Stimulated activated CD4-positive, alpha-beta T cell treated with anti-CD3 and anti-CD28 coated beads, Interleukin-1b, Interleukin-23, amount 100 ng/mL, for 48 hours (primary cell): ENCODE data around the gene ANKS1A.

ENCODE experiments used
- DNase-seq: peaks from one replicate; pipeline ENCODE4 v3.0.0-alpha.2; 2020

The ANKS1A gene

DNA sequence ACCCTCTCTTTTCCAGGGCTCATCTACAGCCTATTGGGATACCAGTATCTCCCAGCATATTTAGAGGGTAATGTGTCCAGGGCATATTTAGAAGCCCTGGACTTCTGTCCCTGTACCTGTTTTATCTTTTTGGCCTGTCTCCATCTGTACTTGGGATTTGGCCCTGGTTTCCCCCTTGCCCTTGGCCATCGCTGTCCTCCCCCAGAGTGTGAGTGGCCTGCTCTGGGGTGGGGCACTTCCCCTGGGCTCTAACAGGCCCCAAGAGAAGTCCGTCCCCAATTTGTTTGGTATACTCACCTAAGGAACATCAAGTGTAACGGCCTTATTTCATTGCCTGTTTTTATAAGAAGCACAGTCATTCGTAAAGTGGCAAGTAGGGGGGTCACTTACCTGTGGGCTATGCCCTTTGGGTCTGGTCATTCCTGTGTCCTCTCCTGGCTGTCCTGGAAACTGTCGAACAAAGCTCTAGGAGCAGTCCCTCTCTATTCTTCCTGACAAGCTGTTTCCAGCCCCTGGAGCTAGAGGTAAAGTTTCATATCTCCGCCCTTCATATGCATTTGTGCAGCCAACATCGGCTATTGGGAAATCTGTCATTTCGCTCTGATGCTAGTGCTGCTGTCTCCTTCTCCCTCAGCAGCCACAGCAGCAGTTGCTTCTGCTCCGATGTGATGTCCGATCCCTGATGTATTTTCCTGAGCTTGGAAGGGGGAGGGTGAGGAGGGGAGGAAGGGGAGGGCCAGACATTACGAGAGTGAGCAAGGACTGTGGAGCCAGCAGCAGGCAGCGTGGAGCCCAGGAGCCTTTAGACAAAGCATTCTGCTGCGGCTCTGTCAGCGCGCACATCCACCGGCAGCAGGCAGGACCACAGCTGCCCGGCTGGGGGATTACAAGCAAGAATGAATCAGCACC lies 168.6 kb downstream of the ANKS1A start:
- DNase-seq, result no peak

DNA sequence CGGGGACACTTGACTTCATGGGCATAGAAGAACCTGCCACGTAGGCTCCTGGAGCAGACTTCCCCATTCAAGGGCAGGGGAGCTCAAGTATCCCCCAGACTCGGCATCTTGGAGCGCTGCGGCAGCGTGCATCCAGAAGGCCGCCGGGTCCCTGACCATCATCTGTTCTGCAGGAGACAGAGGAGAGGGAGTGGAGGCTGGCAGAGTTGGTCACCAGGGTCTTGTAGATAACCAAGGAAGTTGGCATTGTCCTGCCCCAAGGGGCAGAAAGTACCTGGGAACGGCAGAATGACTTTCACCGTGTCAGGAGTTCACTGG lies 169.3 kb downstream of the ANKS1A start:
- no peak for DNase-seq

GRCh38 chr6:35058865-35059522 lies 169.9 kb downstream of the ANKS1A start:
- no peak for DNase-seq

DNA sequence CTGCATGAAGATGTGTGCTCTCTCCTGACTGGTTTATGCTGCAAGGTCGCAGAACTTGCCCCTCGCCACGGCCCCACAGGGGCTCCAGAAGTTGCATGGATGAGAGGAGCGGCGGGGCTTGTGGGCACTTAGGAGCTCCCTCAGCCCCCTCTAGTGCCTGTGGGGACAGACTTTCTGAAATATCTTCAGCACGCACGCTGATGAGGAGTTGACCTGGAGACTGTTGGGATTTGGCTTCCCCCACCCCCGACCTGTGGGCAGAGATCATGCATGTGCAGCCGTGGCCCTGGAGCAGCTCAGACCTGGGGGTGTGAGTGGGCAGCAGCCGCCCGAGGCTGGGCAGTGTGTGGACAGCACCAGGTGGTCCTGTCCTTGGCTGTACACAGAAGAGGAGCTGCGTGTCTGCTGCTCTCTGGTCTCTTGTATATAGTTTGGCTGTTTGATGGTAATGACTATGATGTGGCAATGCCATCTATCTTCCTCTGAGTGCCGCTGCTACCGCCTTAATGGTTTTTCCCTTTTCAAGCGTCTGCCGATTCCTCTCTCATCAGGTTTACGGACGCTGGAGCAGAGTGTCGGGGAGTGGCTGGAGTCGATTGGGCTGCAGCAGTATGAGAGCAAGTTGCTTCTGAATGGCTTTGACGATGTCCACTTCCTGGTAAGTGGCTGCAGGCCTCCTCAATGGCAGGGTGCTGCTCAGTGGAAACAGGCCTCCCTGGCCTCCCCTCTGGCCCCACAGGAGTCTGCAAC lies 170.7 kb downstream of the ANKS1A start:
- DNase-seq, result no peak

DNA sequence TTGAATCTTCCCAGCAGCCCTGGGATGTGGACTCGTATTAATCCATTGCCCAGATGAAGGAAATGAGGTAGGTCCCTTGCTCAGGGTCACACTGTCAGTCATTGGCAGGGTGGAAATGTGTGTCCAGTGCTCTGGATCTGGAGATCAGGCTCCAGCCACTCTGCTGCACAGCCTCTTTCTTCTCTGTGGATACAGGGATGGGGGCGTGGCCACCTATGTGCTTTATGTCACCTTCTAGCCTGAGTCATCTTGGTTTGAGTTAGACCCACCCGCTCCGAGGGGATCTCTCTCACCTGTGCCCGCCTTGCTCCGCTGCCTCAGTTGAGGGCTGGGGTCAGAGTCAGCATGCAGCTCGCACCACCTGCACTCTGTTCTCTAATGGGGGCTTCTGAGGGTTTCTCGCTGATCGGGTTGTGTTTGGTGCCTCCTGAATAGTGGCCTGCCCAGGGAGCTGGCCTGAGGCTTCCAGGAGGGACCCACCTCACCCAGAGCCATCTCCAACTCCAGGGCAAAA lies 172.1 kb downstream of the ANKS1A start:
- no peak for DNase-seq

DNA sequence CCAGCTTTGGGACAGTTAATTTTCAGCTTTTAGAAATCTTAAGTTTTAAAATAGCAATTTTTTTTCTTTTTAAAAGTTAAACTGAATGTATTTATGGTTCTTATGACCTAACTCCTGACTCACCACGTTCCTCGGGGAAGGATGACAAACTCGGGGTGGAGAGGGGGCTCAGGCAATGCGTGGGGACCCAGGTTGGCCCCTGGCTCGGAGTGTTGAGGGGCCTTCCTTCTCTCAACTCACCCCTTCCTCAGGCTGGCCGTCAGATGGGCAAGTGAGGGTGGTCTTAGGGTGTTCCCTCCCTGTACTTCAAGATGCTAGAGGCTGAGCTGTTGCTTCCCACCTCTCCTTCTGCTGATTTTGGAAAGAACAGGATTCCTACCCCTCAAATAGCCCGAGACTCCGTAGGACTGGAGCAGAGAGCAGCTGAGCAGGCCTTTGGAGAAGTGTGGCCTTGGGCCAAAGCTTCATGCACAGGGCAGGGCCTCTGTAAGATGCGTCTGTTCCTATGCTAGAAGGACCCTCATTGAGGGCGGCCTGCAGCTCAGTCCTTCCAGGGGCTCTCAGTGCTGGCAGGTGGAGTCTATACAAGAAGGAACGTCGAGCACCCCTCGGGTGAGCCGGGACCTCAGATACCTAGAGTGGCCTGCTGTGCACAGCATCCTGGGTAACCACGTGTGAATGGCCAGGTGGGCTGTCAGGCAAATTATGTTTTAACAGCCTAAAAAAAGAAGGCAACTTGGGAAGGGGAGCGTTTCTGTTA lies 172.8 kb downstream of the ANKS1A start:
- DNase-seq, result no peak

GRCh38 chr6:35062676-35063574 lies 173.9 kb downstream of the ANKS1A start:
- no peak for DNase-seq

GRCh38 chr6:35063701-35064280 lies 174.7 kb downstream of the ANKS1A start:
- no peak for DNase-seq

DNA sequence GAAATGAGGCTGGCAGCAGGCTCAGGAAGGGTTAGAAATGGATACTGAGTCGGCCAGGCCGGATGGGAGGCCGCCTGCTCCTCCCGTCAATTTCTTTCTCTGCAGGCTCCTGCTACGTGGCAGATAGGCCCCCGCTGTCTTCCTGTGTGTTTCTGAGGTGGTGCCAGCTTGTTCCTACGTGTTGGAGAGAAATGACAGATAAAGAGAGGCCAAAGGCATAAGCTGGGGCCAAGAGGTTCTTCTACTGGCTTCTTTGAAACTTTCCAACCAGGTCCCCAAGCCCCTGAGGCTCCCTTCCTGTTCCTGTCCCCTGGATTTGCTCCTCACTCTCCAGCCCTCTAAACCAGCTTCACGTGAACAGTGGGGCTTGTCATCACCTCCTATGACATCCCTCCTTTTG lies 175.2 kb downstream of the ANKS1A start:
- no peak for DNase-seq

DNA sequence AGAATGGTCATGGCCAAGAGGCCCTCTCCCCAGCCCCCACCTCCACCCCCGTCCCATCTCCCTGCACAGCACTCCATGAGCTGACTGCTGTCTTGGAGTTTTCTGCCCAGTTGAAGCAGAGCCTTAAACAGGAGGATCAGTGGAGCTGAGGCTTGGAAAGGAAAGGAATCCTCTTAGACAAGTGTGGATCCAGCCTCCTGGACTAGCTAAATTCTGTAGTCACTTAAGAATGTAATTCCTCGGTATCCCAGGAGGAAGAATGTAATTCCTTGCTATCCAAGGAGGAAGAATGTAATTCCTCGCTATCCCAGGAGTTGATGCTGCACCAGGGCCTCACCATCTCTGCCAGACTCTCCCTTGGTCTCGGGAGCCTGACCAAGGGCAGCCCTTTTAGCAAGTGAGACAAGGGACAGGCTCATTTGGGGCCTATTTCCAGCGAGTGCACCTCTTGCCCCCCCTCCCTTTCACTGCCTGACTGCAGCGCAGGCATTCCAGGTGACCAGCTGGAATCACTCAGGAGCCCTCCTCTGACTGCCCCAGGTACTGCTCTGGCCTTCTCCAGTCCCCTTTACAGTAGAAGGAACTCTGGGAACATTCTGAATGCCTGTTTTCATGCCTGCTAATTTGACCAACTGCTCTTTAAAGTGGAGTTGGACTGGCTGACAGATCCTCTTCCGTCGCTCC lies 175.8 kb downstream of the ANKS1A start:
- no peak for DNase-seq

- DNase-seq, result no peak
These were observed 176.4 kb downstream of the ANKS1A start for GRCh38 chr6:35065441-35065800.

GRCh38 chr6:35065870-35066269 lies 176.8 kb downstream of the ANKS1A start:
- no peak for DNase-seq

GRCh38 chr6:35067234-35067633 lies 178.2 kb downstream of the ANKS1A start:
- DNase-seq, result no peak

- DNase-seq, result no peak
These were observed 179.2 kb downstream of the ANKS1A start for GRCh38 chr6:35068206-35068605.

GRCh38 chr6:35068644-35069043 lies 179.6 kb downstream of the ANKS1A start:
- no peak for DNase-seq

DNA sequence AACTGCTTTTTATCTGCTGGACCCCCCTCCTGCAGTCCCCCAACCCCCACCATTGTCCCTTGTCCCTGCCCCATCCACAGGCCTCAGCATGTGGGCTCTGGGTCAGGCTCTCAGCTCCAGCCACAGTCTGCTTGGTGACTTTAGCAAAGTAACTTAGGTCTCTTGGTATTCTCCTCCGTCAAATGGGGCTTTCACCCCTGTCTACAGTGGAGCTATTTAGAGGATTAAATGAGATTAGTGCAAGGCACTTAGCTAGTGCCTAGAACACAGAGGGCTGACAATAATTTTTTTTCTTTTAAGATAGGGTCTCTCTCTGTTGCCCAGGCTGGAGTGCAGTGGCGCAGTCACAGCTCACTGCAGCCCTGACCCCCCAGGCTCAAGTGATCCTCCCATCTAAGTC lies 180.2 kb downstream of the ANKS1A start:
- DNase-seq, result no peak

DNA sequence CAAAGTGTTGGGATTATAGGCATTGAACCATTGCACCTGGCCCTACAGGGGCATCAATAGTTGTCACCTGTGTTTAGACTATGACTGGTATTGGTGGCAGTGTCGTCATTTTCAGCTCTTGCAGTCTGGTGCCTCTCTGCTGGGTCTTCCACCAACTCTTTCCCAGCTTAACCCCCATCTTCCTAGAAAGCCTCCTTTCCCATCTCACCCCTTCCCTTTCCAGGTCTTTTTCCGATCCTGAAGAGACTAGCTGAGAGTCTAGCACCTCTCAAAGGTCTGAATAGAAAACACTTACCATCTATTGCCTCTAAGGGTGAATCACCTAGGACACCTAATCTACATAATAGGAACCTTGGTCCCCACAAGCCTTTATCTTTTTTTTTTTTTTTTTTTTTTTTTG lies 181.1 kb downstream of the ANKS1A start:
- DNase-seq, result no peak

DNA sequence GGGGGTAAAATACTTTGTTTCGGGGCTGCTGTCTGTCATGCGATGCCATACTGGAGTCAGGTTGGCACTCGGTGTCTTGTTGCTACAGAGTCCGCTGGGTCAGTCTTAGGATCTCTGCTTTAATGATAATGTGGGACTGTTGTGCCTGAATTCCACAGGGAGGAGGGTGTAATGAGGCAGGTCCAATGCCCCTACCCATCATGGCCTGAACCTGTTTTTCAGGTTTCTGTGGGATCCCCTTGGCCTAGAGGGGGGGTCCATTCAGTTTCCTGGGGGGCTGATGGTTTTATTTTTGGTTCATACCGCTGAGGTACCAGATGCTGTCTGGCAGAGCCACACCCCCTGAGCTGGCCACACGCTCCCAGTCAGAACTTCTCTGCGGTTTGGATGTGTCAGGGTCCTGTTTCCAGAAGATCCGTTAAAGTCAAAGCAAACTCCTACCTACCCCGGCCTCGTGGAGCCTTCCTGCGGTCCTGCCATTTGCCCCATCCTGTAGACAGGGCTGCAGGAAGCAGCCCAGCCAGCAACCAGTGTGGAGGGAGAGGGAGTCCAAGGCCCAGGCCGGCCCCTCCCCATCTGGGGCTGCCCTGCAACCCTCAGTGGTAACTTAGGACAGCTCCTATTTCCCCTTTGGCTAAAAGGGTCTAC lies 182.4 kb downstream of the ANKS1A start:
- DNase-seq, result no peak

DNA sequence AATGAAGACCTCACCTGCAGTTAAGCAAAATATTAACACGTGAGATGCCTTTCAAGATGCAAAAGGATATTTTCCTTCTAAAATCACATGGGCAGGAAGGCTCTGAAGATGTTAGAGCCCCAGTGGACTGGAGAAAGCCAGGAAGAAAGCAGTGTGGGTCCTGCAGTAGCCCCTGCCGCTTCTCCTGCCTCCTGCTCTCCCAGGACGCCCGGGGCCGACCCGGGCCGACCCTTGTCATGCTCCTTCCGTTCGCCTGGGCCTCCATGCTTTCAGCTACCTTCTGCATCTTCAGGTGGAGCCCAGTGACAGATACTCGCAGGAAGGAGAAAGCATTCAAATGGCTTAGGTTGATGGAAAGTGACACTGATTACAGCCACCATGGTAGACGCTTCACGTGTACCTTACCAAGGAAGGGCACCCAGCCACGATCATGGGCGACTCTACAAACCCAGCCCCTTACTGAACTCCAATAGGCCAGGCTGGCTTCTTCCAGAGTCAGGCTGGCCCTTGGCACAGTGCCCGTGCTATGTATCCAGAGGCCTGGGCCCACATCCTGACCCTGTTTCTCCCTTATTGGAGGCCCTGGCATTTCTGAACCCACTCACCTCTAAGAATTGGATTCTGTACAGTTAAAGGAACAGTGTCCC lies 183.1 kb downstream of the ANKS1A start:
- no peak for DNase-seq

GRCh38 chr6:35072698-35073055 lies 183.6 kb downstream of the ANKS1A start:
- no peak for DNase-seq
